ENCODE data around the gene BPIFB4.

DNA sequence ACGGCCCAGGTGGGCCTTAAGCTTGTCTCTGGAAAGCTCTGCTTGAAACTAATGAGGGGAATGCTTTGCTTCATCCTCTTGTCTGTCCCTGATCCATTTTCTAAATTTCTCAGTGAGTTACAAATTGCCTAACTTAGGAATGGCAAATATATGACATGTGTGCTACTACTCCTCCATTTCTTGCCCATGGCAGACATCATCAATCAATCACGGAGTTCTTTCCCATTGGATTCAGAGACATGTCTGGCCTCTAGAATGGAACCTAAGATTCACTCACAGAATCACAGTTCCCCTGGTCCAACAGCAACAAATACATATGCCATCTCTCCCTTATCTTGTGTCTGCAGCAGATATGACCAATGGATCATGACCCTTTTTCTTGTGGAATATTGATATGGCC, 6.6 kb upstream of the BPIFB4 start:
- TF ChIP-seq, protein P1, sequence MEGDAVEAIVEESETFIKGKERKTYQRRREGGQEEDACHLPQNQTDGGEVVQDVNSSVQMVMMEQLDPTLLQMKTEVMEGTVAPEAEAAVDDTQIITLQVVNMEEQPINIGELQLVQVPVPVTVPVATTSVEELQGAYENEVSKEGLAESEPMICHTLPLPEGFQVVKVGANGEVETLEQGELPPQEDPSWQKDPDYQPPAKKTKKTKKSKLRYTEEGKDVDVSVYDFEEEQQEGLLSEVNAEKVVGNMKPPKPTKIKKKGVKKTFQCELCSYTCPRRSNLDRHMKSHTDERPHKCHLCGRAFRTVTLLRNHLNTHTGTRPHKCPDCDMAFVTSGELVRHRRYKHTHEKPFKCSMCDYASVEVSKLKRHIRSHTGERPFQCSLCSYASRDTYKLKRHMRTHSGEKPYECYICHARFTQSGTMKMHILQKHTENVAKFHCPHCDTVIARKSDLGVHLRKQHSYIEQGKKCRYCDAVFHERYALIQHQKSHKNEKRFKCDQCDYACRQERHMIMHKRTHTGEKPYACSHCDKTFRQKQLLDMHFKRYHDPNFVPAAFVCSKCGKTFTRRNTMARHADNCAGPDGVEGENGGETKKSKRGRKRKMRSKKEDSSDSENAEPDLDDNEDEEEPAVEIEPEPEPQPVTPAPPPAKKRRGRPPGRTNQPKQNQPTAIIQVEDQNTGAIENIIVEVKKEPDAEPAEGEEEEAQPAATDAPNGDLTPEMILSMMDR (conservative IDR thresholded peaks at IDR 0.05; ENCODE audit: low read depth in 2 of 2), result no peak
- TF ChIP-seq POLR2AphosphoS5 (IDR thresholded peaks at IDR 0.05; ENCODE audit: low read depth), result no peak
- no peak for TF ChIP-seq EZH2phosphoT487 (IDR thresholded peaks at IDR 0.05; ENCODE audit: unreplicated experiment)
- no peak for TF ChIP-seq EZH2 (IDR thresholded peaks at IDR 0.05; ENCODE audit: low read depth, unreplicated experiment)
- TF ChIP-seq NANOG (IDR thresholded peaks at IDR 0.05; ENCODE audit: borderline replicate concordance), result no peak

All from GM23338 (cell line).